Activated CD4-positive, alpha-beta T cell treated with anti-CD3 and anti-CD28 coated beads for 24 hours (primary cell): ENCODE measurements around the gene EFCC1.

Experiments used
- DNase-seq, 2 donors: peaks; one replicate each; pipeline ENCODE4 v3.0.0-alpha.2; 2020; ENCODE audit warnings: low read depth in 2 of 2

The EFCC1 gene

GRCh38 chr3:129014793-129015345, 13.8 kb downstream of the EFCC1 start:
- DNase-seq = no peak

- DNase-seq = no peak
Measured at GRCh38 chr3:129015388-129016105, 14.4 kb downstream of the EFCC1 start.

GRCh38 chr3:129016356-129016719, 15.2 kb downstream of the EFCC1 start:
- no peak for DNase-seq

GRCh38 chr3:129016720-129017483, 15.8 kb downstream of the EFCC1 start:
- DNase-seq = no peak

DNA sequence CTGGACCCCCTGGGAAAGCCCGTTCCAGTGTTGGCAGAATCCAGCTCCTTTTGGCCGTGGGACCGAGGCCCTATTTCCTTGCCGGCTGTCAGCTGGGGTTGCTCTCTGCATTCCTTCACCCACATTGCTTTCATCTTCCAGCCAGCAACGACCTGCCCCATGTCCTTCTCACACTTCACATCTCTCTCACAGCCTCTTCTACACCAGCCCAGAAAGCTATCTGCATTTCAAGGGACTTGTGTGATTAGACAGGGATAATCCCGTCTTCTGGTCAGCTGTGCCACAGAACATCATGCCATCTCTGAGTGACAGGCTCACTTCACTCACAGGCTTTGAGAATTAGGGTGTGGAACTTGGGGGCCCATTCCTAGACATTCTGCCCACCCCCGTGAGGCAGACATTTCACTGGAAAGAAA, 16.4 kb downstream of the EFCC1 start:
- no peak for DNase-seq

- DNase-seq = no peak
Measured at GRCh38 chr3:129018271-129018670, 17.2 kb downstream of the EFCC1 start.

GRCh38 chr3:129018751-129019150, 17.6 kb downstream of the EFCC1 start:
- DNase-seq = no peak

DNA sequence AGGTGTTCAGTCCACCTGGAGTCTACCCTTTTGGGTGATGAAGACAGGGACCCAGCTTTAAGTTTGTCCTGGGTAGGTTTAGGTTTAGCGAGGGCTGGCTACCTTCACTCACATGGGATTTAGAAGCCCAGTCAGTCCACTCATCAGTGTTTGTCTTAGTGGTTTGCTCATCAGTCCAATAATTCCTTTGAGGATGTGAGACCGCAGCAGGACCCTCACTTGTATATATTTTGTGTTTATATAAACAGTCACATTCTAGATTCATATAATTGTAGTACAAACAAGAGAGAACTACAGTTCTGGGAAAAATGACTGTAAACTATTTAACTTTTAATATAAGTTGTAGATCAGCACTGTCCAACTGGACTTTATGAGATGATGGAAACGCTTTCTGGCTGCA, 18.2 kb downstream of the EFCC1 start:
- no peak for DNase-seq

DNA sequence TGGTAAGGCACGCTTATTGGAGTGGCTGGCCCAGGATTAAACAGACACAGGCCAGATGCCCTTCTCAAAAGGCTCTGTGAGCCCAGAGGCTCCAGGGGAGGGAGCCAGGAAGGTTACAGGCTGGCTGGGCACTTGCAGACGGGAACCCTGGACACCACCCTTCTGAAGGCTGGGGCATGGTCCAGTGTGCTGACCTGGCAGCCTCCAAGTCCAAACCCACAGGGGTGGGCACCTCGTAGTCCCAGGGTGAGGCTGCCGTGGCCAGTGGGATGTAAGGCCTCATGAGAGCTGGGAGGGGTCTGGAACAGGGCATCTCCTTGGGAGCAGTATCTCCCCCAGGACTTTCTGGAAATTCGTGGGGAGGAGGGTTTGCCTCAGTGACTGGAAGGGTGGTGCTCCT, 19.6 kb downstream of the EFCC1 start:
- DNase-seq = no peak

- no peak for DNase-seq
Measured at GRCh38 chr3:129021140-129021551, 20.0 kb downstream of the EFCC1 start.

DNA sequence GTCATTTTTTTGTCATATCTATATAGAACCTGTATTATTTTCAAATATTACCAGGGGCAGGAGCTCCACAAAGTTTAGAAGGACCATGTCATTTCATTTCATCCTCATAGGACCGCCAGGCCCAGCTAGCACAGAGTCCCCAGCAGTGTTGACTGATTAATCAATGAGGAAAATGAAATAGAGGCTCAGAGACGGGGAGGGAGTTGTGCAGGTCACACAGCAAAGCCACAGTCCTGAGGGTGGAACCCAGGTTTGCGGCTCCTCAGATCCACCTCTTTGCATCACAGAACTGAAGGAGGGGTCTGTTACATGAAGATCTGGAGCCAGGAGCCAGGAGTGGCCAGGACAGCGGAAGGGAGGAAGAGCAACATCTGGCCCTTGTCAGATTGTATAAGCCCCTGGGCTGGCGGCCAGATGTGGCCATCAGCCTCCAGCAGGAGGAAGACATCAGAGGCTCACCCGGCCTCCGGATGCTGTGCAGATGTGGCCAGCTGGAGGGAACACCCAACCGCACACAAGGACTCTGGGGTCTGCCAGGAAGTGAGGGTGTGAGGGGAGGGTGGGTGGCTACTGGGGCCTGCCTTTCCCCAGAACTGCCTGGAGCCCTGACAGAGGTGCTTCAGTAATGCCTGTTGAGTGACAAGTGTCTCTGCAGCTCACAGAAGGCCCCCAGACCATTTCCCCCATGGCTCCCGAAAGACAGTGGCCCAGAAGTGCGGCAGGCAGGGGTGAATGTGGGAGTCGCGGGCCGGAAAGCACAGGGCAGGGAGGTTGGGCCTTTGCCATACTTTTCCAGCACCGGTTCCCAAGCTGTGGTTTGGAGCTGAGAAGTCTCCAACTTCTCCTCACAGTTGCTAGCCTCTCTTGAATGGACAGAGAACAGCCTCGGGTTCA, 21.3 kb downstream of the EFCC1 start:
- DNase-seq = no peak

DNA sequence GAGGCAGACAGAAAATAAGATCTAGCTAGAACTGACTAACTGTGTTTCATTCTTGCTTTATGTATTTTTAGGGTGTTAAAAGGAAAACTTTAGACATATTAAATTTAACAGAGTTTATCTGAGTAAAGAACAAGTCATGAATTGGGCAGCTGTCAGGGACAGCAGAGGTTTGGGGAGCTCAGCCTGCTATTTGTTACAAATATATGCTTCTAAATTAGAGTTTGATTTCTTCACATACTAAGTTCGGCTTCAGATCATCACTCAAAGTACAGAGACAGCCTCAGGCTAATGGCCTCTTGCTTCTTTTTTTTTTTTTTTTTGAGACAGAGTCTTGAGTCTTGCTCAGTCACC, 21.9 kb downstream of the EFCC1 start:
- DNase-seq = no peak

GRCh38 chr3:129023909-129024308, 22.8 kb downstream of the EFCC1 start:
- no peak for DNase-seq

- no peak for DNase-seq
Measured at GRCh38 chr3:129025108-129025507, 24.0 kb downstream of the EFCC1 start.

GRCh38 chr3:129025691-129026435, 24.8 kb downstream of the EFCC1 start:
- no peak for DNase-seq

GRCh38 chr3:129026728-129027543, 25.8 kb downstream of the EFCC1 start:
- DNase-seq = peak; percentile 78 to 80

DNA sequence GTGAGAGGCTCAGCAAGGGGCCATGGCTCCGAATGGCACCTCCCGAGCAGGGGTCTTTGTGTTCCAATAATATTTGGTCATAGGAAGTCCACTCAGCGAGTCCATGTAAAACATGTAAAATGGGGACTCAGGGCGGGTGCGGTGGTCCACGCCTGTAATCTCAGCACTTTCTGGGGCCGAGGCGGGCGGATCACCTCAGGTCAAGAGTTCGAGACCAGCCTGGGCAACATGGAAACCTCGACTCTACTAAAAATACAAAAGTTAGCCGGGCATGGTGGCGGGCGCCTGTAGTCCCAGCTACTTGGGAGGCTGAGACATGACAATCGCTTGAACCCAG, 26.4 kb downstream of the EFCC1 start:
- no peak for DNase-seq

- no peak for DNase-seq
Measured at GRCh38 chr3:129028866-129029265, 27.8 kb downstream of the EFCC1 start.

GRCh38 chr3:129030611-129031010, 29.5 kb downstream of the EFCC1 start:
- no peak for DNase-seq

GRCh38 chr3:129031476-129032215, 30.5 kb downstream of the EFCC1 start:
- DNase-seq = no peak
